SK-N-MC (cell line): Measurements from ENCODE around the gene JAM2.
"Not testable (repeated sequence)": the region's sequence is repeated elsewhere in the genome, so short reads cannot be mapped to it uniquely, and the experiment has no call there.

Source experiments
- DNase-seq: peaks from one replicate; pipeline ENCODE4 v3.0.0-alpha.2; 2011; ENCODE audit warnings: low read depth, low spot score
- H3K27ac ChIP-seq: fragments of 200-600 bp; sonication (generic); 2 replicates; pipeline ENCODE4 v1.5.1; 2016; ENCODE audit warnings: mixed run types
- H3K36me3 ChIP-seq: fragments of 200-600 bp; sonication (generic); 2 replicates; pipeline ENCODE4 v1.6.1; 2017; ENCODE audit warnings: antibody characterized with exemption, low read length, mixed read lengths; ENCODE audit not compliant: insufficient read depth
- H3K4me3 ChIP-seq: fragments of 200-600 bp; sonication (generic); 2 replicates; pipeline ENCODE4 v1.5.1; 2016
- H3K9ac ChIP-seq: fragments of 200-600 bp; sonication (generic); 2 replicates; pipeline ENCODE4 v1.8.0; 2017; ENCODE audit warnings: mixed run types, mixed read lengths; ENCODE audit not compliant: insufficient read length
- H3K9me3 ChIP-seq: fragments of 200-600 bp; sonication (generic); 2 replicates; pipeline ENCODE4 v1.6.1; 2017; ENCODE audit warnings: low read depth, mild to moderate bottlenecking, antibody characterized with exemption, low read length, moderate library complexity, mixed read lengths
- EZH2 ChIP-seq: fragments of 200-600 bp; sonication (generic); IDR thresholded peaks from one replicate; pipeline ENCODE4 v1.6.1; 2017; ENCODE audit warnings: antibody characterized with exemption
- FOXP2 ChIP-seq: optimal IDR thresholded peaks from 2 replicates; pipeline ENCODE3; 2011; ENCODE audit warnings: mild to moderate bottlenecking, moderate library complexity; ENCODE audit not compliant: insufficient read depth; ENCODE audit errors: extremely low read length, control extremely low read depth
- POLR2AphosphoS5 ChIP-seq: IDR thresholded peaks from 2 replicates; pipeline ENCODE4 v1.6.1; 2012; ENCODE audit warnings: mild to moderate bottlenecking, low read depth, low read length, borderline replicate concordance

Gene JAM2

DNA sequence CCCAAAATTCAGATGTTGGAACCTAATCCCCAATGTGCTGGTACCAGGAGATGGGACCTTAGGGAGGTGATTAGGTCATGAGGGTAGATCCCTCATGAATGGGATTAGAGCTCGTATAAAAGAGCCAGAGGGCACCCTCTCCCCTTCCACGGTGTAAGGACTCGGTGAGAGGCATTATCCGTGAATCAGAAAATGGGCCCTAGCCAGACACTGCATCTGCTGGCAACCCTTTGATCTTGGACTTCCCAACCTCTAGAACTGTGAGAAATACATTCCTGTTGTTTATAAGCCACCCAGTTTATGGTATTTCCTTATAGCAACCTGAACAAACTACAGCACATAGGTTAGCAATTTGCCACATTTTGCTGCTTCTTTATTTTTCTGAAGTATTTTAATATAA is 14.5 kb upstream of the JAM2 start:
- Histone ChIP-seq H3K9ac (no peak overlapping the region), H3K27ac (no peak overlapping the region), H3K4me3 (no peak overlapping the region), H3K36me3 (no peaks in the 10 kb centered on the region), H3K9me3 (no peaks in the 10 kb centered on the region)
- DNase-seq: no peak
- TF ChIP-seq POLR2AphosphoS5 (no peak), FOXP2 (no peak), EZH2 (no peak)

DNA sequence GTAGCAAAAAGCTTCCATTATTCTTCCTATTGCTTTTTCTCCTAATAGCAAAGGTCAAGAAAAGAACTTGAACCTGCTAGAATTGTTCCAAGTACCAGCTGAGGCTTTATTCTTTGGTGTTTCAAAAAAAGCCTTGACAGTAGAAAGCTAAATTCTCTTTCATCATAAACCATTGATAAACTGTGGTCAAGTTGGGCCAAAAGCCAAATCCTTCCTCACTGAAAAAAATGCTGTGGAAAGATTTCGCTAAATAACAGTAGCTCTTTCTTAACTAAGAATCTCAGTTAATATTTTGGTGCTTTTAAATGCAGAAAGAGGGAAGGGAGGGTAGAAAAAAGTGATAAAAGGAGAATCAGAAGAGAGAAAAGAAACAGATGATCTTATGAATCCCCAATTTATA is 14.0 kb upstream of the JAM2 start:
- no peak for DNase-seq
- no peak overlapping the region for H3K4me3 ChIP-seq
- no peaks in the 10 kb centered on the region for H3K9me3 ChIP-seq
- H3K9ac ChIP-seq: no peak overlapping the region
- TF ChIP-seq EZH2 (no peak), POLR2AphosphoS5 (no peak)
- H3K27ac ChIP-seq: no peak overlapping the region
- no peaks in the 10 kb centered on the region for H3K36me3 ChIP-seq

DNA sequence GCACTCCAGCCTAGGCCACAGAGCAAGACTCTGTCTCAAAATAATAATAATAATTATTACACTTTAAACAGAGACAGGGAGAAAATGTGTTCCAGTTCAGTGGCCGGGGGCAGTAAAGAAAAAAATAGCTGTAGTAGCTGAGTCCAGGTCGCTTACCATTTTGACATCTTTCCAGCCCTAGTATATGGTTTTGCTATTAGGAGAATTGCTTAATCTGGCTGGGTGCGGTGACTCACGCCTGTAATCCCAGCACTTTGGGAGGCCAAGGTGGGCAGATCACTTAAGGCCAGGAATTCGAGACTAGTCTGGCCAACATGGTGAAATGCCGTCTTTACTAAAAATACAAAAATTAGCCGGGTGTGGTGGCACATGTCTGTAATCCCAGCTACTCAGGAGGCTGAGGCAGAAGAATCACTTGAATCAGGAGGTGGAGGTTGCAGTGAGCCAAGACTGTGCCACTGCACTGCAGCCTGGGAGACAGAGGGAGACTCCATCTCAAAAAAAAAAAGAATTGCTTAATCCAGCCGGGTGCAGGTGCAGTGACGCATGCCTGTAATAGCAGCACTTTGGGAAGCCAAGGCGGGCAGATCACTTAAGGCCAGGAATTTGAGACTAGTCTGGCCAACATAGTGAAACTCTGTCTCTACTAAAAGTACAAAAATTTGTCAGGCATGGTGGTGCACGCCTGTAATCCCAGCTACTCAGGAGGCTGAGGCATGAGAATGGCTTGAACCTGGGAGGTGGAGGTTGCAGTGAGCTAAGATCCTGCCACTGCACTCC is 13.1 kb upstream of the JAM2 start:
- H3K9me3 ChIP-seq, H3K36me3 ChIP-seq, DNase-seq, H3K27ac ChIP-seq, H3K4me3 ChIP-seq, H3K9ac ChIP-seq: not testable (repeated sequence)

GRCh38 chr21:25626757-25627156 is 12.3 kb upstream of the JAM2 start:
- no peak for TF ChIP-seq FOXP2
- DNase-seq: no peak
- Histone ChIP-seq H3K36me3 (no peaks in the 10 kb centered on the region), H3K9me3 (no peaks in the 10 kb centered on the region), H3K4me3 (no peak overlapping the region), H3K27ac (no peak overlapping the region), H3K9ac (no peak overlapping the region)

DNA sequence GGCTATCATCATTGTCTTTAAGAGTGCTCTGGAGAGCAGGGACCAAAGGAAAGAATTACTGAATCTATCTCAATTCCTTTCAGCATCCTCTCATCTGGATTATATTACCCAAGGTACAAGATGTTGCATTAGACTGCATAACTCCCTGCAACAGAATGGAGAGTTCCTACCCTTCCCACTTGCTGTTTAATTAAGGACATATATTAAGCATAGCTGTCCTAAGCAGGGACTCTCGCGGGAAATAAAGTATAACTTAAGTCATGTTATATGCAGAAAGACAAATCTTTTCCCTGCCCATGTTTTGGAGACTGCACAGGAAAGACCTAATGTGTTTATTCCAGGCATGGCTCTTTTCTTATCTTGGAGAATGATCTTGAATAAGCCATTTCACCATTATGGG is 6.8 kb upstream of the JAM2 start:
- no peak for TF ChIP-seq POLR2AphosphoS5
- TF ChIP-seq EZH2: no peak
- TF ChIP-seq FOXP2: no peak
- H3K4me3 ChIP-seq: no peak overlapping the region
- no peak overlapping the region for H3K9ac ChIP-seq
- H3K36me3 ChIP-seq: no peaks in the 10 kb centered on the region
- DNase-seq: no peak
- no peaks in the 10 kb centered on the region for H3K9me3 ChIP-seq
- no peak overlapping the region for H3K27ac ChIP-seq

DNA sequence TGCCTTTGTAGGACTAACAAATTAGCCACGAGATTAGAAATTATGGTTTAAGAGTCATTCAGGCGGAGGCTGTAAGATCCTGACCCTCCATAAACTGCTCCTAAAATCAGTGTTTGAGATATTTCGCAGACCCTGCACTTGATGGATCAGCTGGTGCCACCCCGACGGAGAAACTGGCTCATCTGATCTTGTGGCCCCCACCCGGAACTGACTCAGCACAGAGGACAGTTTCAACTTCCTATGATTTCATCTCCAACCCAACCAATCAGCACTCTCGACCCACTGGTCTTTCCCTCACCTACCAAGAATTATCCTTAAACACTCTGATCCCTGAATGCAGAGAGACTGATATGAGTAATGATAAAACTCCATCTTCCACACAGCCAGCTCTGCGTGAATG is 3.7 kb upstream of the JAM2 start:
- DNase-seq: no peak
- H3K9me3 ChIP-seq: no peaks in the 10 kb centered on the region
- no peaks in the 10 kb centered on the region for H3K36me3 ChIP-seq
- H3K4me3 ChIP-seq: no peak overlapping the region
- no peak overlapping the region for H3K9ac ChIP-seq
- TF ChIP-seq FOXP2 (no peak), POLR2AphosphoS5 (no peak), EZH2 (no peak)
- no peak overlapping the region for H3K27ac ChIP-seq

DNA sequence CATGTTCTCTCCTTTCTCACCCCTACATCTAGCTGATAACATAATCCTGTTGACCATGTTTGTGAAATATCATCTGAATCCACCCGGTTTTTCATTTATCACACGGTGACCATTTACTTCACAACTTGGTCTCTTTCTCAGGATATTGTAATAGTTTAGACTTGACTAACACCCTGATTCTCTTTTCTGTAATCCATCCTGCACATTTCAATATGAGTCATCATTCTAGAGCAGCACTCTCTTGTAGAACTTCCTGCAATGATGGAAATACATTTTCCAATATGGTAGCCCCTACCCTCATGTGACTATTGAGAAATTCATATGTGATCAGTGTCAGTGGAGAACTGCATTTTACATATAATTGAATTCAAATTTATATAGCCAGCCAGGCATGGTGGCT is 2.3 kb upstream of the JAM2 start:
- DNase-seq: no peak
- TF ChIP-seq POLR2AphosphoS5: no peak
- no peak for TF ChIP-seq EZH2
- no peak for TF ChIP-seq FOXP2
- H3K4me3 ChIP-seq: no peak overlapping the region
- H3K27ac ChIP-seq: no peak overlapping the region
- no peak overlapping the region for H3K9ac ChIP-seq
- no peaks in the 10 kb centered on the region for H3K36me3 ChIP-seq
- no peaks in the 10 kb centered on the region for H3K9me3 ChIP-seq

DNA sequence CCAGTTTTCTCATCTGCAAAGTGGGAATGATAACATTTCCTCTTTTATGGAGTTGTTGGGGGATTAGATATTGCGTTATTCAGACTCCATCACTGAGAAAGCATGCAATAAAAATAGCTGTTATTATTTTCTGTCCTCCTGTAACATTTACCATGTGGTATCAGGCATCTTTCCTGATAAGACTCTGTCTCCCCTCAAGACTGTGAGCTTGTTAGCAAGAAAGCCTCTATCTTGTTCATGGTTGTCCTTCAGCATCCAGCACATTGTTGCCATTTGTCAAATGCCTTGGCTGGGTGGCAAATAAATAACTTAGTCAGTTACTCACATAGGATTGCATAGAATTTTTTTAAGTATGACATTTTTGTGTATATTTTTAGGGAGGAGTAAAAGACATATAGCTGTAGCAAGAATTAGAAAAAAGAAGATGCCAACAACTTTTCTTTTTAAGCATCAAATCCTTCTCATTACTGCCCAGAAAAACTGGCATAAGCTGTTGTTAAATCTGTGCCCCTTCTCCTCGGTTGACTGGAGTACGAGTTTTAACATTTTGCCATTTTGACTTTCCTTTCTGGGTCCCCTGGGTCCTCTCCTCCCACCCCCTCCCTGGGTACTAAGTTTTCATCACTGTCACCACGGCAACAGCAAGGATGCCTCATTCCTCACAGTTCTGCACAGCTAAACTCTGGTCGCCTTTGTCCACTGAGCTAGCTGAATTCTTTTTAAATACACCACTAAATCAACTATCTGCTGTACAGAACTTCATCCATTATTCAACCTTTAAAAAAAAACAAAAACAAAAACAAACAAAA is 1.0 kb upstream of the JAM2 start:
- no peaks in the 10 kb centered on the region for H3K36me3 ChIP-seq
- H3K9me3 ChIP-seq: no peaks in the 10 kb centered on the region
- H3K27ac ChIP-seq: no peak overlapping the region
- H3K4me3 ChIP-seq: no peak overlapping the region
- H3K9ac ChIP-seq: no peak overlapping the region
- no peak for DNase-seq
- no peak for TF ChIP-seq FOXP2
- TF ChIP-seq POLR2AphosphoS5: no peak
- no peak for TF ChIP-seq EZH2

- no peaks in the 10 kb centered on the region for H3K36me3 ChIP-seq
- DNase-seq: no peak
- no peak overlapping the region for H3K27ac ChIP-seq
- H3K9ac ChIP-seq: peak overlapping the region; percentile 47
- peak overlapping the region; percentile 83 for H3K4me3 ChIP-seq
- H3K9me3 ChIP-seq: no peaks in the 10 kb centered on the region
- no peak for TF ChIP-seq POLR2AphosphoS5
Observed at GRCh38 chr21:25639551-25640201, 618 bp downstream of the JAM2 start.
